Gastroesophageal sphincter (tissue), 4 donors: Measurements from ENCODE around the gene SLC26A5. TPM values are rescaled to one million over a fixed set of nuclear protein-coding genes. Genes with fewer than 3 reads are reported as not detected.

Experiments used
- ATAC-seq: fragments of 150-250 bp; one replicate; pipeline ENCODE4 v1.9.1; 2016; ENCODE audit warnings: mild to moderate bottlenecking, moderate library complexity
- H3K27ac ChIP-seq, 4 donors: fragments of 200-600 bp; sonication (generic) in 3 of 4; 1 replicate in 3 of 4; 2 replicates in 1 of 4; pipeline ENCODE4 v1.5.1; 2016 to 2019
- H3K27me3 ChIP-seq: fragments of 200-600 bp; sonication (generic); one replicate; pipeline ENCODE4 v1.5.1; 2019
- H3K36me3 ChIP-seq, 2 donors: fragments of 200-600 bp; sonication (generic); one replicate each; pipeline ENCODE4 v1.5.1; 2019; ENCODE audit warnings: control low read depth in 1 of 2
- H3K4me1 ChIP-seq, 3 donors: fragments of 200-600 bp; sonication (generic); 1 replicate in 2 of 3; 2 replicates in 1 of 3; pipeline ENCODE4 v1.5.1; 2016 to 2019; ENCODE audit warnings: control low read depth in 2 of 3
- H3K4me3 ChIP-seq, 2 donors: fragments of 200-600 bp; sonication (generic); one replicate each; pipeline ENCODE4 v1.5.1; 2019; ENCODE audit warnings: mild to moderate bottlenecking in 1 of 2, moderate library complexity in 1 of 2
- H3K9me3 ChIP-seq, 3 donors: fragments of 200-600 bp; sonication (generic); one replicate each; pipeline ENCODE4 v1.5.1; 2017 to 2019; ENCODE audit warnings: control low read depth in 2 of 3
- EP300 ChIP-seq: sonication (generic); formaldehyde crosslinking; IDR thresholded peaks from one replicate; pipeline ENCODE4 v1.6.1; 2017; ENCODE audit warnings: antibody characterized with exemption, mild to moderate bottlenecking
- POLR2A ChIP-seq, 2 donors: fragments of 450-650 bp; IDR thresholded peaks; one replicate each; pipeline ENCODE4 v1.6.1; 2017; ENCODE audit warnings: antibody characterized with exemption in 2 of 2, mild to moderate bottlenecking in 2 of 2, moderate library complexity in 1 of 2
- POLR2AphosphoS5 ChIP-seq: sonication (generic); formaldehyde crosslinking; IDR thresholded peaks from one replicate; pipeline ENCODE4 v1.6.1; 2017; ENCODE audit warnings: antibody characterized with exemption
- WGBS, 2 donors: methylation state at CpG; one replicate each; pipeline ENCODE4 v1.1.5; 2018; ENCODE audit warnings: low coverage in 1 of 2; 5-methylcytosine and 5-hydroxymethylcytosine counted together
- total RNA-seq, 4 donors: library from RNA; depleted of rRNA; stranded (reverse); fragments of >200 nt; gene quantifications; one replicate each; pipeline ENCODE4 v1.1.0, GENCODE V29; 2016
- TF ChIP-seq, protein P1 (sequence below), 4 experiments: fragments of 200-600 bp in 2 of 4; fragments of 450-650 bp in 2 of 4; sonication (generic) in 1 of 4; IDR thresholded peaks; one replicate each; pipeline ENCODE4 v1.5.1; 2017 to 2019; ENCODE audit warnings: antibody characterized with exemption in 4 of 4, mild to moderate bottlenecking in 2 of 4, moderate library complexity in 2 of 4

SLC26A5 gene
- total RNA-seq, 4 donors from 2014 or later: 0.13 to 0.16 TPM; not detected in 2

DNA sequence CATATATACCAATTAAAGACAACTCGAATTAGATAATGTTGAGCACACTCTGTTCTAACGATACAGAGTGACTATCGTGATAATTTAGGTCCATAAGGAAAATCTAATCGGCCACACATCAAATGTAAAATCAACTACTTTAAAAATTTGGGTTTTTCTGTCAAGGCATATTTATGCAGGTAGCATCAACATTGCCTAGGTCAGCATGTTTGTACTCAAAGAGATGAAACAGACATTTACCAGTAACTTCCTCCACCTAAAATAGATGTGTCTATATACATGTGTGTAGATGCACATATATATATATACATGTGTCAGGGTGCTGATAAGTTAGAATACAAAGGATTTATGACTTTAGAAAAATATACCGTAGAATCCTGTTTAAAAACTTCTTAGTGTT is 76.6 kb downstream of the SLC26A5 start:
- Histone ChIP-seq H3K9me3 (no peaks in the 10 kb centered on the region), H3K27ac (no peak overlapping the region), H3K36me3 (peaks cover 11 to 63% of the 10 kb centered on the region in 2 donors), H3K4me3 (no peak overlapping the region), H3K27me3 (no peaks in the 10 kb centered on the region), H3K4me1 (no peaks in the 10 kb centered on the region)
- TF ChIP-seq, protein P1, sequence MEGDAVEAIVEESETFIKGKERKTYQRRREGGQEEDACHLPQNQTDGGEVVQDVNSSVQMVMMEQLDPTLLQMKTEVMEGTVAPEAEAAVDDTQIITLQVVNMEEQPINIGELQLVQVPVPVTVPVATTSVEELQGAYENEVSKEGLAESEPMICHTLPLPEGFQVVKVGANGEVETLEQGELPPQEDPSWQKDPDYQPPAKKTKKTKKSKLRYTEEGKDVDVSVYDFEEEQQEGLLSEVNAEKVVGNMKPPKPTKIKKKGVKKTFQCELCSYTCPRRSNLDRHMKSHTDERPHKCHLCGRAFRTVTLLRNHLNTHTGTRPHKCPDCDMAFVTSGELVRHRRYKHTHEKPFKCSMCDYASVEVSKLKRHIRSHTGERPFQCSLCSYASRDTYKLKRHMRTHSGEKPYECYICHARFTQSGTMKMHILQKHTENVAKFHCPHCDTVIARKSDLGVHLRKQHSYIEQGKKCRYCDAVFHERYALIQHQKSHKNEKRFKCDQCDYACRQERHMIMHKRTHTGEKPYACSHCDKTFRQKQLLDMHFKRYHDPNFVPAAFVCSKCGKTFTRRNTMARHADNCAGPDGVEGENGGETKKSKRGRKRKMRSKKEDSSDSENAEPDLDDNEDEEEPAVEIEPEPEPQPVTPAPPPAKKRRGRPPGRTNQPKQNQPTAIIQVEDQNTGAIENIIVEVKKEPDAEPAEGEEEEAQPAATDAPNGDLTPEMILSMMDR (IDR thresholded peaks at IDR 0.05): no peak
- no peak for TF ChIP-seq POLR2AphosphoS5
- no peak for TF ChIP-seq POLR2A (IDR thresholded peaks at IDR 0.05)
- TF ChIP-seq EP300: no peak
- 90 to 92% methylated on average over 5 of the region's 5 CpGs for WGBS, 2 donors
- ATAC-seq: no peak

DNA sequence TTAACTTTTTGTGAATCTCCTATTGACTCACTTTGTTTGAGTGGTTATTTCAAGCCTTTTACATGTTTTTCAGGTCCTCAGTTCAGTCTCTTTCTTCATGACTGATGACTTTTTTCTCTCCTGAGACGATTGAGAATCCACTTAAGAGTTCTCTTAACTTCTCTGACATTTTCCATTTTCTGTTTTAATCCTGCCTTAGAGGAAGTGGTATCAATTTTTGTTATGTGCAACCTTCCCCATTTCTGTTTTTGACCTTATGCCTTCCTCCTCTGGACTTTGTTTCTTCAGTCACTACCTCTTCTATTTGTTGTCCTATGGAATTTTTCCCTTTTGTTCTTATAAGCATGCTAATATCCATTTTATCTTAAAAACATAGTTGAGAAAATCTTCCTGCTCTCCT is 96.2 kb downstream of the SLC26A5 start:
- Histone ChIP-seq H3K9me3 (no peaks in the 10 kb centered on the region), H3K36me3 (peaks cover 4 to 21% of the 10 kb centered on the region in 2 donors), H3K27ac (no peak overlapping the region), H3K4me3 (no peak overlapping the region), H3K4me1 (peaks cover 5 to 64% (median 16%) of the 10 kb centered on the region in 3 donors), H3K27me3 (no peaks in the 10 kb centered on the region)
- TF ChIP-seq EP300 (no peak), POLR2A (IDR thresholded peaks at IDR 0.05) (no peak), POLR2AphosphoS5 (no peak)
- TF ChIP-seq, protein P1 (IDR thresholded peaks at IDR 0.05): no peak
- no peak for ATAC-seq
- WGBS, 2 donors: 56 to 67% methylated on average over 1 of the region's 1 CpG

DNA sequence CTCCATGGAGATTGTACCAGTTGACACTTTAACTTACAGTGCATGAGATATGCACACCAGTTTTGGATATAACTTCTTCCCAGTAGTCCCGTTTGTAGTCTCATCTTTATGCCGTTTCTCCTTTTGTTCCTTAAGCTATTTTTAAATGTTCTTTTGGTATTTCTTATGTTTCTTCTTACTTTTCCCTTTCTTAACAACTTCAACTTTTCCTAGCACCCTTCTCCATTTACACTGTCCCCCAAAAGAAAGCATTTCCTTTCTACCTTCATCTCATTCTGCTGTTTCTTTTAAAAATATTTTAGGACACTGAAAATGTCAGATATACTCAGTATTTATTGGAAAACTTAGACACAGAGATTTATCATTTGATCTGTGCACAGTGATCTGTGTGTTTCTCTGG is 97.0 kb downstream of the SLC26A5 start:
- Histone ChIP-seq H3K4me1 (peaks cover 5 to 65% (median 16%) of the 10 kb centered on the region in 3 donors), H3K27me3 (no peaks in the 10 kb centered on the region), H3K4me3 (peak overlapping the region in 1 of 2 donors; percentile 77), H3K36me3 (peaks cover 0 to 14% of the 10 kb centered on the region in 2 donors), H3K27ac (no peak overlapping the region), H3K9me3 (no peaks in the 10 kb centered on the region)
- TF ChIP-seq POLR2A (IDR thresholded peaks at IDR 0.05): no peak
- TF ChIP-seq, protein P1 (IDR thresholded peaks at IDR 0.05): no peak
- TF ChIP-seq EP300: no peak
- no peak for TF ChIP-seq POLR2AphosphoS5
- 52 to 56% methylated on average over 2 of the region's 2 CpGs for WGBS, 2 donors
- no peak for ATAC-seq

DNA sequence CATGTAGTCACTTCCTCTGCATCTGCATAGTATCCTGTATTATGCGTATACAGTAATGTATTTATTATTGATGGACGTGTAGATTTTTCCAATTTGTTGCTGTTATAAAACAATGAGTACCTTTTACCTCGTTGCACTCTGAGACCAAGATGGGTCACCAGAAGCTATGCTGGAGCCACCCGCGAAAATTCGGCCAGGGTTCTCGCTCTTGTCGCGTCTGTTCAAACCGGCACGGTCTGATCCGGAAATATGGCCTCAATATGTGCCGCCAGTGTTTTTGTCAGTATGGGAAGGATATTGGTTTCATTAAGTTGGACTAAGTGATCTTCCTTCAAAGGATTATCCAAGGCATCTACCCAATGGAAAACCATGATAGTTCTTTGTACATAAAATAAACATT is 97.6 kb downstream of the SLC26A5 start:
- 13 to 28% methylated on average over 12 to 13 of the region's 13 CpGs for WGBS, 2 donors
- Histone ChIP-seq H3K9me3 (no peaks in the 10 kb centered on the region), H3K27ac (peak overlapping the region in 2 of 4 donors; percentile 90 to 92), H3K36me3 (peaks cover 0 to 12% of the 10 kb centered on the region in 2 donors), H3K27me3 (no peaks in the 10 kb centered on the region), H3K4me1 (peaks cover 7 to 69% (median 18%) of the 10 kb centered on the region in 3 donors), H3K4me3 (peak overlapping the region; percentile 77 to 100)
- TF ChIP-seq, protein P1 (IDR thresholded peaks at IDR 0.05): no peak
- TF ChIP-seq EP300: no peak
- no peak for TF ChIP-seq POLR2AphosphoS5
- TF ChIP-seq POLR2A (IDR thresholded peaks at IDR 0.05): no peak
- no peak for ATAC-seq

DNA sequence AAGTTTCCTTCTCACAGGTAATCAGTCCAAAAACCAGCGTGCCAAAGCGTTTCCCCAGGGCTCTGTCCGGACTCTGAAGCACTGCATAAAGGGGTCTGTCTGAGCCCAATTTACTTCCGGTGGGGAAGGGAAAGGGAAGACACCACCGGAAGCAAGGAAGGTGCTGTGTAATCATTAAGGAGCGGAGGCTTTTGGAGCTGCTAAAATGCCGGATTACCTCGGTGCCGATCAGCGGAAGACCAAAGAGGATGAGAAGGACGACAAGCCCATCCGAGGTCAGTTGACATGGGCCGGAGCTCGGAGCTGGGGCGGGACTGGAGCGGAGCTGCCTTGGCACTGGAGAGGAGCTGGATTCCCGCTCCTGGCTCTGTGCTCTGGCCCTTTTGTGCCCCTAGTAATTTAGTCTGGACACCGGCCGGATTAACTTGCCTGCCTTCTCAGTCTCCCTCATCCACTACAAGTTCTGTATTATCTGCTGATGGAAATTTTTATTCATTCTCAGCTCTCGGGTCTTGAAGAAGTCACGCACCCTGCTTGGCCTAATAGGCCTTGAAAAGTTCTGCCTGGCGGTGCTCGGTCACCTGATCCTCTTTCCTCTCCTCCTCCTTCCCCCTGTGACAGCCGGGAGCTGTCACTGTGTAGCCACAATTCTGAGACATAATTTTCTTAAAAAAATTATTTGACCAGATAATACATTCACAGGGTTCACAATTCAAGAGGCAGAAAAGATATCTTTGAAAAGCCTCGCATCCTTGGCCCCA is 98.3 kb downstream of the SLC26A5 start, which contains the start of gene PSMC2:
PSMC2 (plus strand) TSS at position 137 of the 761 bp plus-strand sequence; CDS start at position 206, 69 bp downstream.
- Histone ChIP-seq H3K36me3 (peaks cover 0 to 4% of the 10 kb centered on the region in 2 donors), H3K9me3 (no peaks in the 10 kb centered on the region), H3K27ac (peak within 1 kb of the TSS; percentile 90 to 100 (median 94)), H3K4me3 (peak within 1 kb of the TSS; percentile 77 to 100), H3K27me3 (no peaks in the 10 kb centered on the region), H3K4me1 (peaks cover 9 to 69% (median 23%) of the 10 kb centered on the region in 3 donors)
- WGBS, 2 donors: 0 to 1% methylated on average over 6 to 21 of the region's 25 CpGs
- peak; percentile 67 for TF ChIP-seq POLR2AphosphoS5
- TF ChIP-seq POLR2A (IDR thresholded peaks at IDR 0.05): no peak
- peak; percentile 87 for ATAC-seq
